22Rv1 (cell line): ENCODE results near the gene SLIT3.

Experiments
- CTCF ChIP-seq: fragments of 450-650 bp; IDR thresholded peaks from 2 replicates; pipeline ENCODE4 v1.5.1; 2017; ENCODE audit warnings: mild to moderate bottlenecking
- ZFX ChIP-seq: fragments of 450-650 bp; IDR thresholded peaks from 2 replicates; pipeline ENCODE4 v1.6.1; 2017; ENCODE audit warnings: antibody characterized with exemption, borderline replicate concordance

GRCh38 chr5:169242849-169243186 lies 58.1 kb downstream of the SLIT3 start:
- TF ChIP-seq CTCF (no peak), ZFX (no peak)
